Activated T-cell treated with anti-CD3 and anti-CD28 coated beads, Interleukin-2, amount 50 U/mL, for 1 hour (primary cell): ENCODE data around the gene NLRP8.
"Not testable (repeated sequence)": the region's sequence is repeated elsewhere in the genome, so short reads cannot be mapped to it uniquely, and the experiment has no call there.

Source experiments
- DNase-seq: peaks from one replicate; pipeline ENCODE4 v3.0.0-alpha.2; 2020

NLRP8 gene

GRCh38 chr19:55980415-55980814 lies 32.8 kb downstream of the NLRP8 start:
- no peak for DNase-seq

GRCh38 chr19:55985254-55985653 lies 37.6 kb downstream of the NLRP8 start:
- DNase-seq, result no peak

- no peak for DNase-seq
Observed at GRCh38 chr19:55986487-55986886, 38.9 kb downstream of the NLRP8 start, which contains the start of gene NLRP5. TSS of gene NLRP5 (plus strand) at chr19:55986775.

- no peak for DNase-seq
Observed at GRCh38 chr19:55990831-55991230, 43.2 kb downstream of the NLRP8 start.

GRCh38 chr19:55993492-55993891 lies 45.9 kb downstream of the NLRP8 start:
- no peak for DNase-seq

GRCh38 chr19:56014765-56015164 lies 67.1 kb downstream of the NLRP8 start:
- no peak for DNase-seq

- no peak for DNase-seq
Observed at GRCh38 chr19:56015756-56016155, 68.1 kb downstream of the NLRP8 start.

GRCh38 chr19:56019325-56019724 lies 71.7 kb downstream of the NLRP8 start:
- not testable (repeated sequence) for DNase-seq

GRCh38 chr19:56020355-56020975 lies 72.8 kb downstream of the NLRP8 start:
- not testable (repeated sequence) for DNase-seq

- no peak for DNase-seq
Observed at GRCh38 chr19:56026769-56027168, 79.1 kb downstream of the NLRP8 start.
